Mucosa of descending colon (tissue), 3 donors: ENCODE measurements around the gene KLK2. TPM values are rescaled to one million over a fixed set of nuclear protein-coding genes. Genes with fewer than 3 reads are reported as not detected.

ENCODE experiments used
- ATAC-seq: fragments of 200-7000 bp; cut with Tn5 transposase; one replicate; pipeline ENCODE4 v1.9.1; 2020; ENCODE audit warnings: mild to moderate bottlenecking, moderate library complexity
- DNase-seq, 3 donors: peaks; one replicate each; pipeline ENCODE4 v3.0.0-alpha.2; 2020
- H3K36me3 ChIP-seq: fragments of 200-600 bp; one replicate; pipeline ENCODE4 v1.8.0; 2021; ENCODE audit warnings: low read depth, mild to moderate bottlenecking
- H3K4me1 ChIP-seq: fragments of 200-600 bp; one replicate; pipeline ENCODE4 v1.8.0; 2021; ENCODE audit warnings: low read depth, mild to moderate bottlenecking
- H3K4me3 ChIP-seq: fragments of 200-600 bp; one replicate; pipeline ENCODE4 v1.8.0; 2021; ENCODE audit warnings: mild to moderate bottlenecking
- H3K9me3 ChIP-seq: fragments of 200-600 bp; one replicate; pipeline ENCODE4 v1.8.0; 2021; ENCODE audit warnings: mild to moderate bottlenecking
- intact Hi-C, 2 donors: fragments of 100-400 bp; cut with DNase I in 1 of 2; cut with micrococcal nuclease in 1 of 2; formaldehyde crosslinking; loops; one replicate each; pipeline versions ENCODE4 v1.11.0 to v1.11.1; 2022; cut with DNase I, micrococcal nuclease
- total RNA-seq, 3 donors: library from RNA; stranded (reverse); fragmentation: NEBNext Ultra II Directional in 2 of 3; extraction: Animal tissue kit (Norgen Biotek cat#: 25700) in 2 of 3; gene quantifications; one replicate each; pipeline versions ENCODE4 v1.2.1 to v1.2.4, GENCODE V29; 2021 to 2023
- TF ChIP-seq, protein P1 (sequence below): fragments of 200-600 bp; IDR thresholded peaks from one replicate; pipeline ENCODE4 v1.8.0; 2022; ENCODE audit warnings: antibody characterized with exemption, mild to moderate bottlenecking
- donor health status: DM: no; HTN: no; CAD: no; lungs with moderate emphysema.
- donor health status: DM: no; HTN: no; CAD: no.
- donor health status: DM: no; HTN: yes; CAD: no.

KLK2 gene
- total RNA-seq, 3 donors from 2014 or later = 0.43 TPM; not detected in 2

DNA sequence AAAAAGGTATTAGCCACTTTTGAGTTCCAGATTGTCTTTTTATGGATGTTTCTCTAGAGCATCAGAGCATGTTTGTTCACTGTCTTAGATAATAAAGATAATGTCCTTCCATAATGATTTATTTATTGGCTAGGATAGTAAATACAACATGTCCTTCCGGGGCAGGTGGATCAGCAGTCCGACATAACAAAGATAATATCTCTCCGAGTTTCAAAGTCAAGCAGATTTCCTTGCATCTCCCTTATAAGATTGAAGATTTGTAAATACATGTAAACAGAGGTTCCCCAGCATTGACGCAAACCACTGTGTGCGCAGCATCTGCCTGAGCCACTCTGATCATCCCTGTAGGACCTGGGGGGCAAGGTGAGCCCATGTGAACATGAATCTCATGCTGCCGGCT, 31.1 kb upstream of the KLK2 start:
- no peak for ATAC-seq
- TF ChIP-seq, protein P1, sequence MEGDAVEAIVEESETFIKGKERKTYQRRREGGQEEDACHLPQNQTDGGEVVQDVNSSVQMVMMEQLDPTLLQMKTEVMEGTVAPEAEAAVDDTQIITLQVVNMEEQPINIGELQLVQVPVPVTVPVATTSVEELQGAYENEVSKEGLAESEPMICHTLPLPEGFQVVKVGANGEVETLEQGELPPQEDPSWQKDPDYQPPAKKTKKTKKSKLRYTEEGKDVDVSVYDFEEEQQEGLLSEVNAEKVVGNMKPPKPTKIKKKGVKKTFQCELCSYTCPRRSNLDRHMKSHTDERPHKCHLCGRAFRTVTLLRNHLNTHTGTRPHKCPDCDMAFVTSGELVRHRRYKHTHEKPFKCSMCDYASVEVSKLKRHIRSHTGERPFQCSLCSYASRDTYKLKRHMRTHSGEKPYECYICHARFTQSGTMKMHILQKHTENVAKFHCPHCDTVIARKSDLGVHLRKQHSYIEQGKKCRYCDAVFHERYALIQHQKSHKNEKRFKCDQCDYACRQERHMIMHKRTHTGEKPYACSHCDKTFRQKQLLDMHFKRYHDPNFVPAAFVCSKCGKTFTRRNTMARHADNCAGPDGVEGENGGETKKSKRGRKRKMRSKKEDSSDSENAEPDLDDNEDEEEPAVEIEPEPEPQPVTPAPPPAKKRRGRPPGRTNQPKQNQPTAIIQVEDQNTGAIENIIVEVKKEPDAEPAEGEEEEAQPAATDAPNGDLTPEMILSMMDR = no peak
- Histone ChIP-seq H3K36me3 (no peaks in the 10 kb centered on the region), H3K4me3 (no peak overlapping the region), H3K4me1 (no peaks in the 10 kb centered on the region), H3K9me3 (peaks cover 5% of the 10 kb centered on the region)
- DNase-seq = no peak
- intact Hi-C loops = no loop called here

- intact Hi-C loops = no loop called here
- no peak overlapping the region for H3K4me3 ChIP-seq
- no peaks in the 10 kb centered on the region for H3K4me1 ChIP-seq
- ATAC-seq (no peak), DNase-seq (no peak)
- H3K36me3 ChIP-seq = no peaks in the 10 kb centered on the region
- H3K9me3 ChIP-seq = peaks cover 5% of the 10 kb centered on the region
- TF ChIP-seq, protein P1 = no peak
These were observed 30.0 kb upstream of the KLK2 start for GRCh38 chr19:50843205-50843604.

GRCh38 chr19:50843701-50844221, 29.5 kb upstream of the KLK2 start:
- no peak for DNase-seq
- TF ChIP-seq, protein P1 = no peak
- no peaks in the 10 kb centered on the region for H3K4me1 ChIP-seq
- H3K9me3 ChIP-seq = peaks cover 5% of the 10 kb centered on the region
- intact Hi-C loops = no loop called here
- no peaks in the 10 kb centered on the region for H3K36me3 ChIP-seq
- no peak overlapping the region for H3K4me3 ChIP-seq
- ATAC-seq = no peak

GRCh38 chr19:50844296-50844935, 28.8 kb upstream of the KLK2 start:
- DNase-seq (no peak), ATAC-seq (no peak)
- TF ChIP-seq, protein P1 = no peak
- Histone ChIP-seq H3K4me3 (no peak overlapping the region), H3K4me1 (no peaks in the 10 kb centered on the region), H3K9me3 (peaks cover 5% of the 10 kb centered on the region), H3K36me3 (no peaks in the 10 kb centered on the region)
- intact Hi-C loops = no loop called here

DNA sequence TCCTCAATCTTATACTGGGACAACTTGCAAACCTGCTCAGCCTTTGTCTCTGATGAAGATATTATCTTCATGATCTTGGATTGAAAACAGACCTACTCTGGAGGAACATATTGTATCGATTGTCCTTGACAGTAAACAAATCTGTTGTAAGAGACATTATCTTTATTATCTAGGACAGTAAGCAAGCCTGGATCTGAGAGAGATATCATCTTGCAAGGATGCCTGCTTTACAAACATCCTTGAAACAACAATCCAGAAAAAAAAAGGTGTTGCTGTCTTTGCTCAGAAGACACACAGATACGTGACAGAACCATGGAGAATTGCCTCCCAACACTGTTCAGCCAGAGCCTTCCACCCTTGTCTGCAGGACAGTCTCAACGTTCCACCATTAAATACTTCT, 22.5 kb upstream of the KLK2 start:
- ATAC-seq (no peak), DNase-seq (no peak)
- intact Hi-C loops = no loop called here
- H3K4me3 ChIP-seq = no peak overlapping the region
- no peaks in the 10 kb centered on the region for H3K36me3 ChIP-seq
- no peaks in the 10 kb centered on the region for H3K4me1 ChIP-seq
- H3K9me3 ChIP-seq = no peaks in the 10 kb centered on the region
- TF ChIP-seq, protein P1 = no peak

DNA sequence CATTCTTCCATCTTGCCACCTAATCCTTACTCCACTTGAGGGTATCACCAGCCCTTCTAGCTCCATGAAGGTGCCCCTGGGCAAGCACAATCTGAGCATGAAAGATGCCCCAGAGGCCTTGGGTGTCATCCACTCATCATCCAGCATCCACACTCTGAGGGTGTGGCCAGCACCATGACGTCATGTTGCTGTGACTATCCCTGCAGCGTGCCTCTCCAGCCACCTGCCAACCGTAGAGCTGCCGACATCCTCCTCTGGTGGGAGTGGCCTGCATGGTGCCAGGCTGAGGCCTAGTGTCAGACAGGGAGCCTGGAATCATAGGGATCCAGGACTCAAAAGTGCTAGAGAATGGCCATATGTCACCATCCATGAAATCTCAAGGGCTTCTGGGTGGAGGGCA, 21.6 kb upstream of the KLK2 start:
- Histone ChIP-seq H3K9me3 (no peaks in the 10 kb centered on the region), H3K36me3 (no peaks in the 10 kb centered on the region), H3K4me1 (no peaks in the 10 kb centered on the region), H3K4me3 (no peak overlapping the region)
- DNase-seq (no peak), ATAC-seq (peak; percentile 64)
- intact Hi-C loops = no loop called here
- TF ChIP-seq, protein P1 = no peak
